Type B pancreatic cell (in vitro differentiated cells): ENCODE measurements around the gene SCAI. TPM values are rescaled to one million over a fixed set of nuclear protein-coding genes. Genes with fewer than 3 reads are reported as not detected.
"Not testable (repeated sequence)": the region's sequence is repeated elsewhere in the genome, so short reads cannot be mapped to it uniquely, and the experiment has no call there.

Experiments
- DNase-seq: peaks from one replicate; pipeline ENCODE4 v3.0.0; 2021; ENCODE audit warnings: mixed read lengths; ENCODE audit not compliant: unreplicated experiment; ENCODE audit errors: extremely low spot score
- H3K27ac Mint-ChIP-seq: 2 replicates; pipeline ENCODE4 v1.8.0; 2021; ENCODE audit warnings: mild to moderate bottlenecking, mixed read lengths
- H3K27me3 Mint-ChIP-seq: 2 replicates; pipeline ENCODE4 v1.8.0; 2021; ENCODE audit warnings: mixed read lengths
- H3K36me3 Mint-ChIP-seq: 2 replicates; pipeline ENCODE4 v1.8.0; 2021; ENCODE audit warnings: mixed read lengths
- H3K4me1 Mint-ChIP-seq: one replicate; pipeline ENCODE4 v1.8.0; 2021; ENCODE audit warnings: mixed read lengths; ENCODE audit not compliant: unreplicated experiment
- H3K4me3 Mint-ChIP-seq: 2 replicates; pipeline ENCODE4 v1.8.0; 2021; ENCODE audit warnings: mild to moderate bottlenecking, mixed read lengths
- H3K9me3 Mint-ChIP-seq: 2 replicates; pipeline ENCODE4 v1.8.0; 2021; ENCODE audit warnings: mixed read lengths
- CTCF ChIP-seq: fragments of 200-600 bp; sonication (generic); conservative IDR thresholded peaks from 2 replicates; pipeline ENCODE4 v1.5.0; 2021; ENCODE audit warnings: antibody characterized with exemption, mild to moderate bottlenecking
- total RNA-seq: library from RNA; stranded (reverse); gene quantifications from 2 replicates; pipeline ENCODE4 v1.2.1, GENCODE V29; 2021; ENCODE audit warnings: low replicate concordance

Gene SCAI
- total RNA-seq, 1 donor from 2014 or later = 12.8 TPM

GRCh38 chr9:125183054-125183453, 39.7 kb upstream of the SCAI start:
- no peak for DNase-seq
- no peak for TF ChIP-seq CTCF
- Mint-ChIP-seq H3K27ac (no peak overlapping the region), H3K9me3 (no peaks in the 10 kb centered on the region), H3K4me3 (no peak overlapping the region), H3K27me3 (no peaks in the 10 kb centered on the region), H3K36me3 (peaks cover 18% of the 10 kb centered on the region), H3K4me1 (peaks cover 20% of the 10 kb centered on the region)

GRCh38 chr9:125181756-125182155, 38.4 kb upstream of the SCAI start:
- H3K27me3 Mint-ChIP-seq, H3K4me3 Mint-ChIP-seq, DNase-seq, H3K27ac Mint-ChIP-seq, H3K9me3 Mint-ChIP-seq: not testable (repeated sequence)
- peaks cover 15% of the 10 kb centered on the region for H3K36me3 Mint-ChIP-seq
- peaks cover 14% of the 10 kb centered on the region for H3K4me1 Mint-ChIP-seq

- Mint-ChIP-seq H3K9me3 (peaks cover 5% of the 10 kb centered on the region), H3K27me3 (no peaks in the 10 kb centered on the region), H3K4me1 (peaks cover 22% of the 10 kb centered on the region), H3K4me3 (no peak overlapping the region), H3K36me3 (peaks cover 18% of the 10 kb centered on the region), H3K27ac (no peak overlapping the region)
- TF ChIP-seq CTCF = no peak
- DNase-seq = no peak
These were observed 37.5 kb upstream of the SCAI start for GRCh38 chr9:125180876-125181275.

GRCh38 chr9:125179776-125180175, 36.4 kb upstream of the SCAI start:
- peaks cover 18% of the 10 kb centered on the region for H3K36me3 Mint-ChIP-seq
- not testable (repeated sequence) for H3K4me3 Mint-ChIP-seq, H3K9me3 Mint-ChIP-seq, H3K27me3 Mint-ChIP-seq, H3K27ac Mint-ChIP-seq, DNase-seq
- peaks cover 24% of the 10 kb centered on the region for H3K4me1 Mint-ChIP-seq

- no peak for TF ChIP-seq CTCF
- H3K4me1 Mint-ChIP-seq = peaks cover 24% of the 10 kb centered on the region
- H3K27me3 Mint-ChIP-seq = no peaks in the 10 kb centered on the region
- no peak for DNase-seq
- no peak overlapping the region for H3K4me3 Mint-ChIP-seq
- H3K9me3 Mint-ChIP-seq = peaks cover 5% of the 10 kb centered on the region
- H3K36me3 Mint-ChIP-seq = peaks cover 19% of the 10 kb centered on the region
- H3K27ac Mint-ChIP-seq = no peak overlapping the region
These were observed 34.6 kb upstream of the SCAI start for GRCh38 chr9:125177888-125178287.

- H3K4me3 Mint-ChIP-seq = peak overlapping the region; percentile 34
These were observed 33.3 kb upstream of the SCAI start for GRCh38 chr9:125176636-125177035.

More at GRCh38 chr9:125176636-125177035, 33.3 kb upstream of the SCAI start:
- Mint-ChIP-seq H3K4me1 (peaks cover 29% of the 10 kb centered on the region), H3K36me3 (peaks cover 15% of the 10 kb centered on the region), H3K27me3 (no peaks in the 10 kb centered on the region), H3K27ac (peak overlapping the region; percentile 52), H3K9me3 (peaks cover 5% of the 10 kb centered on the region)
- TF ChIP-seq CTCF = no peak
- DNase-seq = no peak
